HCT116 (cell line): ENCODE results near the gene PYY.

Experiments
- POLR2A ChIP-seq: IDR thresholded peaks from 2 replicates; pipeline ENCODE4 v1.7.0; 2011; ENCODE audit warnings: borderline replicate concordance; ENCODE audit not compliant: insufficient read depth, insufficient read length; ENCODE audit errors: extremely low read depth
- POLR2AphosphoS5 ChIP-seq: IDR thresholded peaks from 2 replicates; pipeline ENCODE4 v1.6.1; 2011; ENCODE audit warnings: mild to moderate bottlenecking, low read depth, low read length, moderate library complexity
- RAD21 ChIP-seq: IDR thresholded peaks from 2 replicates; pipeline ENCODE4 v1.6.1; 2012; ENCODE audit warnings: low read depth, mild to moderate bottlenecking
- TCF7L2 ChIP-seq: IDR thresholded peaks from 2 replicates; pipeline ENCODE4 v1.7.0; 2011; ENCODE audit warnings: borderline replicate concordance, inconsistent platforms; ENCODE audit not compliant: insufficient read depth, insufficient read length; ENCODE audit errors: extremely low read depth
- YY1 ChIP-seq: IDR thresholded peaks from 2 replicates; pipeline ENCODE4 v1.6.1; 2011; ENCODE audit warnings: low read length, low read depth, moderate library complexity, mild to moderate bottlenecking; ENCODE audit not compliant: insufficient replicate concordance; ENCODE audit errors: extremely low read depth
- ZBTB33 ChIP-seq: IDR thresholded peaks from 2 replicates; pipeline ENCODE4 v1.6.1; 2011; ENCODE audit warnings: mild to moderate bottlenecking, low read length, moderate library complexity; ENCODE audit not compliant: insufficient replicate concordance; ENCODE audit errors: extremely low read depth
- TF ChIP-seq, protein P1 (sequence below), 3 experiments: fragments of 200-600 bp in 1 of 3; sonication (generic) in 1 of 3; IDR thresholded peaks in 2 of 3; conservative IDR thresholded peaks in 1 of 3; 2 replicates each; pipeline ENCODE4 v1.5.1; 2012 to 2017; ENCODE audit warnings: low read depth in 2 of 3, low read length in 2 of 3, antibody characterized with exemption in 1 of 3, borderline replicate concordance in 1 of 3, control low read depth in 1 of 3, mild to moderate bottlenecking in 1 of 3, mixed read lengths in 1 of 3, mixed run types in 1 of 3, moderate library complexity in 1 of 3; ENCODE audit not compliant: insufficient read depth in 1 of 3
- TF ChIP-seq, protein P2 (sequence below): IDR thresholded peaks from 2 replicates; pipeline ENCODE4 v1.6.1; 2012; ENCODE audit warnings: low read depth

GRCh38 chr17:43927060-43927864 lies 26.5 kb downstream of the PYY start:
- TF ChIP-seq, protein P1, sequence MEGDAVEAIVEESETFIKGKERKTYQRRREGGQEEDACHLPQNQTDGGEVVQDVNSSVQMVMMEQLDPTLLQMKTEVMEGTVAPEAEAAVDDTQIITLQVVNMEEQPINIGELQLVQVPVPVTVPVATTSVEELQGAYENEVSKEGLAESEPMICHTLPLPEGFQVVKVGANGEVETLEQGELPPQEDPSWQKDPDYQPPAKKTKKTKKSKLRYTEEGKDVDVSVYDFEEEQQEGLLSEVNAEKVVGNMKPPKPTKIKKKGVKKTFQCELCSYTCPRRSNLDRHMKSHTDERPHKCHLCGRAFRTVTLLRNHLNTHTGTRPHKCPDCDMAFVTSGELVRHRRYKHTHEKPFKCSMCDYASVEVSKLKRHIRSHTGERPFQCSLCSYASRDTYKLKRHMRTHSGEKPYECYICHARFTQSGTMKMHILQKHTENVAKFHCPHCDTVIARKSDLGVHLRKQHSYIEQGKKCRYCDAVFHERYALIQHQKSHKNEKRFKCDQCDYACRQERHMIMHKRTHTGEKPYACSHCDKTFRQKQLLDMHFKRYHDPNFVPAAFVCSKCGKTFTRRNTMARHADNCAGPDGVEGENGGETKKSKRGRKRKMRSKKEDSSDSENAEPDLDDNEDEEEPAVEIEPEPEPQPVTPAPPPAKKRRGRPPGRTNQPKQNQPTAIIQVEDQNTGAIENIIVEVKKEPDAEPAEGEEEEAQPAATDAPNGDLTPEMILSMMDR (IDR thresholded peaks at IDR 0.05 in 2 of 3, conservative IDR thresholded peaks at IDR 0.05 in 1 of 3; ENCODE audit: borderline replicate concordance in 1 of 3, insufficient read depth in 1 of 3, low read depth in 2 of 3, low read length in 2 of 3), result no peak
- TF ChIP-seq TCF7L2 (no peak), ZBTB33 (no peak), YY1 (no peak), POLR2A (no peak), RAD21 (no peak), POLR2AphosphoS5 (no peak)
- TF ChIP-seq, protein P2, sequence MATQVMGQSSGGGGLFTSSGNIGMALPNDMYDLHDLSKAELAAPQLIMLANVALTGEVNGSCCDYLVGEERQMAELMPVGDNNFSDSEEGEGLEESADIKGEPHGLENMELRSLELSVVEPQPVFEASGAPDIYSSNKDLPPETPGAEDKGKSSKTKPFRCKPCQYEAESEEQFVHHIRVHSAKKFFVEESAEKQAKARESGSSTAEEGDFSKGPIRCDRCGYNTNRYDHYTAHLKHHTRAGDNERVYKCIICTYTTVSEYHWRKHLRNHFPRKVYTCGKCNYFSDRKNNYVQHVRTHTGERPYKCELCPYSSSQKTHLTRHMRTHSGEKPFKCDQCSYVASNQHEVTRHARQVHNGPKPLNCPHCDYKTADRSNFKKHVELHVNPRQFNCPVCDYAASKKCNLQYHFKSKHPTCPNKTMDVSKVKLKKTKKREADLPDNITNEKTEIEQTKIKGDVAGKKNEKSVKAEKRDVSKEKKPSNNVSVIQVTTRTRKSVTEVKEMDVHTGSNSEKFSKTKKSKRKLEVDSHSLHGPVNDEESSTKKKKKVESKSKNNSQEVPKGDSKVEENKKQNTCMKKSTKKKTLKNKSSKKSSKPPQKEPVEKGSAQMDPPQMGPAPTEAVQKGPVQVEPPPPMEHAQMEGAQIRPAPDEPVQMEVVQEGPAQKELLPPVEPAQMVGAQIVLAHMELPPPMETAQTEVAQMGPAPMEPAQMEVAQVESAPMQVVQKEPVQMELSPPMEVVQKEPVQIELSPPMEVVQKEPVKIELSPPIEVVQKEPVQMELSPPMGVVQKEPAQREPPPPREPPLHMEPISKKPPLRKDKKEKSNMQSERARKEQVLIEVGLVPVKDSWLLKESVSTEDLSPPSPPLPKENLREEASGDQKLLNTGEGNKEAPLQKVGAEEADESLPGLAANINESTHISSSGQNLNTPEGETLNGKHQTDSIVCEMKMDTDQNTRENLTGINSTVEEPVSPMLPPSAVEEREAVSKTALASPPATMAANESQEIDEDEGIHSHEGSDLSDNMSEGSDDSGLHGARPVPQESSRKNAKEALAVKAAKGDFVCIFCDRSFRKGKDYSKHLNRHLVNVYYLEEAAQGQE, result no peak
